Measurements from ENCODE around the gene CFAP74. TPM values are rescaled to one million over a fixed set of nuclear protein-coding genes. Genes with fewer than 3 reads are reported as not detected.
A peak's percentile ranks its signal among the peaks of the same experiment; 100 is the strongest.
"Not testable (repeated sequence)": the region's sequence is repeated elsewhere in the genome, so short reads cannot be mapped to it uniquely, and the experiment has no call there.

CFAP74 gene
- total RNA-seq, 1 donor from 2014 or later = 0.41 TPM

- DNase-seq (ENCODE audit: low spot score in 2 of 2) (peak; percentile 98 to 99), FAIRE-seq (no peak)
Observed at GRCh38 chr1:1890506-1891348, 112.9 kb downstream of the CFAP74 start, which contains the start of gene GNB1. GNB1 (minus strand) TSS chr1:1891087; CDS start chr1:1825453, 65,634 bp downstream.

GRCh38 chr1:1889847-1890505 lies 113.6 kb downstream of the CFAP74 start:
- FAIRE-seq (no peak), DNase-seq (ENCODE audit: low spot score in 2 of 2) (peak; percentile 57 to 58)

- DNase-seq (ENCODE audit: low spot score in 2 of 2) (no peak), FAIRE-seq (no peak)
Observed at GRCh38 chr1:1889090-1889750, 114.4 kb downstream of the CFAP74 start.

- not testable (repeated sequence) for FAIRE-seq
Observed at GRCh38 chr1:1883890-1884289, 119.7 kb downstream of the CFAP74 start.

GRCh38 chr1:1883092-1883873 lies 120.3 kb downstream of the CFAP74 start:
- FAIRE-seq (no peak), DNase-seq (ENCODE audit: low spot score in 2 of 2) (no peak)

More at GRCh38 chr1:1883890-1884289, 119.7 kb downstream of the CFAP74 start:
- DNase-seq (ENCODE audit: low spot score in 2 of 2) = not testable (repeated sequence)

- DNase-seq (ENCODE audit: low spot score in 2 of 2) (no peak), FAIRE-seq (no peak)
Observed at GRCh38 chr1:1881727-1882126, 121.9 kb downstream of the CFAP74 start.

GRCh38 chr1:1880617-1881312 lies 122.8 kb downstream of the CFAP74 start:
- FAIRE-seq (no peak), DNase-seq (ENCODE audit: low spot score in 2 of 2) (no peak)

- FAIRE-seq = no peak
- no peak for DNase-seq (ENCODE audit: low spot score in 2 of 2)
Observed at GRCh38 chr1:1879942-1880341, 123.6 kb downstream of the CFAP74 start.

GRCh38 chr1:1877865-1878436 lies 125.6 kb downstream of the CFAP74 start:
- DNase-seq (ENCODE audit: low spot score in 2 of 2) (no peak), FAIRE-seq (no peak)

- FAIRE-seq (no peak), DNase-seq (ENCODE audit: low spot score in 2 of 2) (no peak)
Observed at GRCh38 chr1:1876335-1876930, 127.2 kb downstream of the CFAP74 start.

- FAIRE-seq (no peak), DNase-seq (ENCODE audit: low spot score in 2 of 2) (no peak)
Observed at GRCh38 chr1:1875932-1876331, 127.7 kb downstream of the CFAP74 start.

- DNase-seq (ENCODE audit: low spot score in 2 of 2) = no peak
- no peak for FAIRE-seq
Observed at GRCh38 chr1:1874901-1875300, 128.7 kb downstream of the CFAP74 start.

GRCh38 chr1:1873186-1873585 lies 130.4 kb downstream of the CFAP74 start:
- DNase-seq (ENCODE audit: low spot score in 2 of 2) (no peak), FAIRE-seq (no peak)

- DNase-seq (ENCODE audit: low spot score in 2 of 2) (no peak), FAIRE-seq (no peak)
Observed at GRCh38 chr1:1872329-1872994, 131.1 kb downstream of the CFAP74 start.
